Measurements from ENCODE around the gene RARS2.

The RARS2 gene

GRCh38 chr6:87541041-87541440, 48.7 kb downstream of the RARS2 start:
- H3K27ac ChIP-seq (ENCODE audit: low read depth, low read length) = no peak overlapping the region
- no peak overlapping the region for H3K4me3 ChIP-seq (ENCODE audit: low read depth, low read length)
- H3K9ac ChIP-seq (ENCODE audit: low read length) = no peak overlapping the region
- H3K27me3 ChIP-seq (ENCODE audit: control insufficient read depth, insufficient read depth, low read length) = no peaks in the 10 kb centered on the region
- H3K4me1 ChIP-seq (ENCODE audit: control insufficient read depth, insufficient read depth, low read length) = no peaks in the 10 kb centered on the region
- H3K36me3 ChIP-seq (ENCODE audit: control insufficient read depth, insufficient read depth, low read length) = peaks cover 69% of the 10 kb centered on the region
- H3K9me3 ChIP-seq (ENCODE audit: control insufficient read depth, insufficient read depth, low read depth, low read length) = peaks cover 11% of the 10 kb centered on the region

- no peak overlapping the region for H3K4me3 ChIP-seq (ENCODE audit: low read depth, low read length)
- H3K27ac ChIP-seq (ENCODE audit: low read depth, low read length) = no peak overlapping the region
- no peak overlapping the region for H3K9ac ChIP-seq (ENCODE audit: low read length)
- H3K4me1 ChIP-seq (ENCODE audit: control insufficient read depth, insufficient read depth, low read length) = no peaks in the 10 kb centered on the region
- peaks cover 66% of the 10 kb centered on the region for H3K36me3 ChIP-seq (ENCODE audit: control insufficient read depth, insufficient read depth, low read length)
- H3K9me3 ChIP-seq (ENCODE audit: control insufficient read depth, insufficient read depth, low read depth, low read length) = peaks cover 11% of the 10 kb centered on the region
- H3K27me3 ChIP-seq (ENCODE audit: control insufficient read depth, insufficient read depth, low read length) = no peaks in the 10 kb centered on the region
Measured at GRCh38 chr6:87540539-87540938, 49.2 kb downstream of the RARS2 start.

- no peaks in the 10 kb centered on the region for H3K27me3 ChIP-seq (ENCODE audit: control insufficient read depth, insufficient read depth, low read length)
- H3K27ac ChIP-seq (ENCODE audit: low read depth, low read length) = no peak overlapping the region
- no peak overlapping the region for H3K9ac ChIP-seq (ENCODE audit: low read length)
- peaks cover 11% of the 10 kb centered on the region for H3K9me3 ChIP-seq (ENCODE audit: control insufficient read depth, insufficient read depth, low read depth, low read length)
- H3K36me3 ChIP-seq (ENCODE audit: control insufficient read depth, insufficient read depth, low read length) = peaks cover 62% of the 10 kb centered on the region
- H3K4me3 ChIP-seq (ENCODE audit: low read depth, low read length) = no peak overlapping the region
- H3K4me1 ChIP-seq (ENCODE audit: control insufficient read depth, insufficient read depth, low read length) = no peaks in the 10 kb centered on the region
Measured at GRCh38 chr6:87539554-87539953, 50.2 kb downstream of the RARS2 start.

- Histone ChIP-seq H3K27me3 (ENCODE audit: control insufficient read depth, insufficient read depth, low read length) (no peaks in the 10 kb centered on the region), H3K4me1 (ENCODE audit: control insufficient read depth, insufficient read depth, low read length) (no peaks in the 10 kb centered on the region), H3K4me3 (ENCODE audit: low read depth, low read length) (no peak overlapping the region), H3K27ac (ENCODE audit: low read depth, low read length) (no peak overlapping the region), H3K9ac (ENCODE audit: low read length) (no peak overlapping the region), H3K9me3 (ENCODE audit: control insufficient read depth, insufficient read depth, low read depth, low read length) (peaks cover 11% of the 10 kb centered on the region), H3K36me3 (ENCODE audit: control insufficient read depth, insufficient read depth, low read length) (peaks cover 57% of the 10 kb centered on the region)
Measured at GRCh38 chr6:87538510-87539260, 51.1 kb downstream of the RARS2 start.

- Histone ChIP-seq H3K27me3 (ENCODE audit: control insufficient read depth, insufficient read depth, low read length) (no peaks in the 10 kb centered on the region), H3K9me3 (ENCODE audit: control insufficient read depth, insufficient read depth, low read depth, low read length) (0 out of 2 replicates have a peak, but pooled peaks cover 3% of the 10 kb centered on the region), H3K4me1 (ENCODE audit: control insufficient read depth, insufficient read depth, low read length) (no peaks in the 10 kb centered on the region), H3K27ac (ENCODE audit: low read depth, low read length) (no peak overlapping the region), H3K9ac (ENCODE audit: low read length) (no peak overlapping the region), H3K36me3 (ENCODE audit: control insufficient read depth, insufficient read depth, low read length) (peaks cover 38% of the 10 kb centered on the region), H3K4me3 (ENCODE audit: low read depth, low read length) (no peak overlapping the region)
Measured at GRCh38 chr6:87534377-87535047, 55.3 kb downstream of the RARS2 start.

GRCh38 chr6:87529221-87529620, 60.6 kb downstream of the RARS2 start:
- no peak overlapping the region for H3K9ac ChIP-seq (ENCODE audit: low read length)
- no peak overlapping the region for H3K4me3 ChIP-seq (ENCODE audit: low read depth, low read length)
- no peaks in the 10 kb centered on the region for H3K9me3 ChIP-seq (ENCODE audit: control insufficient read depth, insufficient read depth, low read depth, low read length)
- H3K4me1 ChIP-seq (ENCODE audit: control insufficient read depth, insufficient read depth, low read length) = no peaks in the 10 kb centered on the region
- H3K27me3 ChIP-seq (ENCODE audit: control insufficient read depth, insufficient read depth, low read length) = no peaks in the 10 kb centered on the region
- H3K36me3 ChIP-seq (ENCODE audit: control insufficient read depth, insufficient read depth, low read length) = peaks cover 45% of the 10 kb centered on the region
- no peak overlapping the region for H3K27ac ChIP-seq (ENCODE audit: low read depth, low read length)

GRCh38 chr6:87522686-87523085, 67.1 kb downstream of the RARS2 start:
- no peaks in the 10 kb centered on the region for H3K27me3 ChIP-seq (ENCODE audit: control insufficient read depth, insufficient read depth, low read length)
- no peak overlapping the region for H3K9ac ChIP-seq (ENCODE audit: low read length)
- no peaks in the 10 kb centered on the region for H3K9me3 ChIP-seq (ENCODE audit: control insufficient read depth, insufficient read depth, low read depth, low read length)
- no peak overlapping the region for H3K27ac ChIP-seq (ENCODE audit: low read depth, low read length)
- peaks cover 59% of the 10 kb centered on the region for H3K36me3 ChIP-seq (ENCODE audit: control insufficient read depth, insufficient read depth, low read length)
- H3K4me1 ChIP-seq (ENCODE audit: control insufficient read depth, insufficient read depth, low read length) = no peaks in the 10 kb centered on the region
- no peak overlapping the region for H3K4me3 ChIP-seq (ENCODE audit: low read depth, low read length)

GRCh38 chr6:87518453-87518852, 71.3 kb downstream of the RARS2 start:
- Histone ChIP-seq H3K9ac (ENCODE audit: low read length) (no peak overlapping the region), H3K27me3 (ENCODE audit: control insufficient read depth, insufficient read depth, low read length) (no peaks in the 10 kb centered on the region), H3K36me3 (ENCODE audit: control insufficient read depth, insufficient read depth, low read length) (peaks cover 79% of the 10 kb centered on the region), H3K4me1 (ENCODE audit: control insufficient read depth, insufficient read depth, low read length) (no peaks in the 10 kb centered on the region), H3K4me3 (ENCODE audit: low read depth, low read length) (no peak overlapping the region), H3K9me3 (ENCODE audit: control insufficient read depth, insufficient read depth, low read depth, low read length) (no peaks in the 10 kb centered on the region), H3K27ac (ENCODE audit: low read depth, low read length) (no peak overlapping the region)

GRCh38 chr6:87514831-87515230, 75.0 kb downstream of the RARS2 start:
- Histone ChIP-seq H3K4me1 (ENCODE audit: control insufficient read depth, insufficient read depth, low read length) (no peaks in the 10 kb centered on the region), H3K4me3 (ENCODE audit: low read depth, low read length) (no peak overlapping the region), H3K27ac (ENCODE audit: low read depth, low read length) (no peak overlapping the region), H3K36me3 (ENCODE audit: control insufficient read depth, insufficient read depth, low read length) (peaks cover 93% of the 10 kb centered on the region), H3K9me3 (ENCODE audit: control insufficient read depth, insufficient read depth, low read depth, low read length) (no peaks in the 10 kb centered on the region), H3K9ac (ENCODE audit: low read length) (no peak overlapping the region), H3K27me3 (ENCODE audit: control insufficient read depth, insufficient read depth, low read length) (no peaks in the 10 kb centered on the region)

- Histone ChIP-seq H3K27me3 (ENCODE audit: control insufficient read depth, insufficient read depth, low read length) (no peaks in the 10 kb centered on the region), H3K4me3 (ENCODE audit: low read depth, low read length) (no peak overlapping the region), H3K36me3 (ENCODE audit: control insufficient read depth, insufficient read depth, low read length) (peaks cover 27% of the 10 kb centered on the region), H3K9ac (ENCODE audit: low read length) (no peak overlapping the region), H3K4me1 (ENCODE audit: control insufficient read depth, insufficient read depth, low read length) (no peaks in the 10 kb centered on the region), H3K27ac (ENCODE audit: low read depth, low read length) (no peak overlapping the region), H3K9me3 (ENCODE audit: control insufficient read depth, insufficient read depth, low read depth, low read length) (no peaks in the 10 kb centered on the region)
Measured at GRCh38 chr6:87504441-87504840, 85.3 kb downstream of the RARS2 start.

- H3K4me3 ChIP-seq (ENCODE audit: low read depth, low read length) = no peak overlapping the region
- H3K27ac ChIP-seq (ENCODE audit: low read depth, low read length) = no peak overlapping the region
- H3K27me3 ChIP-seq (ENCODE audit: control insufficient read depth, insufficient read depth, low read length) = no peaks in the 10 kb centered on the region
- no peaks in the 10 kb centered on the region for H3K4me1 ChIP-seq (ENCODE audit: control insufficient read depth, insufficient read depth, low read length)
- H3K36me3 ChIP-seq (ENCODE audit: control insufficient read depth, insufficient read depth, low read length) = peaks cover 13% of the 10 kb centered on the region
- no peak overlapping the region for H3K9ac ChIP-seq (ENCODE audit: low read length)
- H3K9me3 ChIP-seq (ENCODE audit: control insufficient read depth, insufficient read depth, low read depth, low read length) = no peaks in the 10 kb centered on the region
Measured at GRCh38 chr6:87501809-87502572, 87.8 kb downstream of the RARS2 start.

Data from HUES6 (cell line).